Motor neuron (in vitro differentiated cells): ENCODE measurements around the gene PCDHA6. TPM values are rescaled to one million over a fixed set of nuclear protein-coding genes. Genes with fewer than 3 reads are reported as not detected.

Experiments
- ATAC-seq, 8 experiments: fragments of 200-7000 bp; cut with Tn5 transposase; replicated peaks in 6 of 8; 2 replicates each; pipeline ENCODE4 v1.8.0; 2021; ENCODE audit warnings: mild to moderate bottlenecking in 8 of 8, moderate library complexity in 8 of 8
- H3K27ac ChIP-seq, 2 donors: fragments of 250-450 bp; sonication (Bioruptor Pico); 2 replicates each; pipeline ENCODE4 v1.9.0; 2021; ENCODE audit warnings: antibody characterized with exemption in 2 of 2, mild to moderate bottlenecking in 2 of 2, moderate library complexity in 1 of 2
- H3K4me1 ChIP-seq, 2 donors: fragments of 250-450 bp; sonication (Bioruptor Pico); replicated peaks in 1 of 2; 2 replicates each; pipeline ENCODE4 v1.6.1; 2021; ENCODE audit warnings: antibody characterized with exemption in 2 of 2, mild to moderate bottlenecking in 2 of 2, moderate library complexity in 1 of 2
- H3K4me3 ChIP-seq, 5 donors: fragments of 250-450 bp; sonication (Bioruptor Pico); 2 replicates each; pipeline ENCODE4 v1.9.0; 2021; ENCODE audit warnings: antibody characterized with exemption in 5 of 5, mild to moderate bottlenecking in 5 of 5, moderate library complexity in 4 of 5
- WGBS, 10 experiments: fragments of 450-650 bp; shearing (Covaris generic); methylation state at CpG; one replicate each; pipeline ENCODE4 v1.0.0; 2022; 5-methylcytosine and 5-hydroxymethylcytosine counted together
- in situ Hi-C, 9 experiments: fragments of 400-800 bp; cut with MboI; loops; one replicate each; pipeline ENCODE4 v1.15.0; 2021; ENCODE audit warnings: low sequenced_read_pairs in 9 of 9, low pct_unique_long_range_greater_than_20kb in 2 of 9; ENCODE audit not compliant: unreplicated experiment in 9 of 9
- total RNA-seq, 8 experiments: library from RNA; unstranded; fragments of 300-600 nt; gene quantifications; 2 replicates each; pipeline versions ENCODE4 v1.2.3 to v1.2.4, GENCODE V29; 2022

Gene PCDHA6
- total RNA-seq, 8 experiments from 2014 or later = 0.15 to 24.3 (median 2.0) TPM

- Histone ChIP-seq H3K27ac (no peak overlapping the region), H3K4me1 (no peaks in the 10 kb centered on the region), H3K4me3 (no peak overlapping the region)
- in situ Hi-C loops = loop anchor here in 2 of 9 experiments (10.0 to 25.0 kb wide), 2 partner anchors 160 to 168 kb away; no protein-coding TSS in a partner anchor
- no peak for ATAC-seq
- 40 to 99% (median 89%) methylated on average over 1 to 14 of the region's 37 CpGs; no CpG with 5 or more reads in 6 of the 10 experiments for WGBS, 10 experiments
These were observed 49.5 kb downstream of the PCDHA6 start for GRCh38 chr5:140877262-140877581.

Other genes with a start within 250 kb of the PCDHA6 start
- gene CD14, start 194.8 kb upstream of the PCDHA6 start, total RNA-seq = 10 to 100 TPM in 2 of 8 experiments, 1 to 10 TPM in 2, under 1 TPM in 4; 0.11 to 13.4 (median 1.4) TPM
- gene TMCO6, start 188.5 kb upstream of the PCDHA6 start, total RNA-seq = 10 to 100 TPM in 6 of 8 experiments, 1 to 10 TPM in 2; 7.9 to 25.6 (median 11.9) TPM
- 100 to 1,000 TPM in 5 of 8 experiments, 10 to 100 TPM in 3; 93.1 to 149 (median 106) TPM for gene NDUFA2, start 180.3 kb upstream of the PCDHA6 start, total RNA-seq
- 100 to 1,000 TPM in 7 of 8 experiments, 10 to 100 TPM in 1; 92.2 to 153 (median 116) TPM for gene IK, start 180.1 kb upstream of the PCDHA6 start, total RNA-seq
- gene WDR55, start 163.1 kb upstream of the PCDHA6 start, total RNA-seq = 10 to 100 TPM in 7 of 8 experiments, 1 to 10 TPM in 1; 9.9 to 29.8 (median 15.1) TPM
- 1 to 10 TPM in 1 of 8 experiments, under 1 TPM in 3, not detected in 4; 0.43 to 1.0 (median 0.46) TPM for gene DND1, start 154.4 kb upstream of the PCDHA6 start, total RNA-seq
- 100 to 1,000 TPM in 2 of 8 experiments, 10 to 100 TPM in 6; 53.1 to 102 (median 77.0) TPM for gene HARS1, start 136.6 kb upstream of the PCDHA6 start, total RNA-seq
- 10 to 100 TPM; 21.4 to 45.7 (median 32.6) TPM for gene HARS2, start 136.5 kb upstream of the PCDHA6 start, total RNA-seq
- 10 to 100 TPM; 55.0 to 93.8 (median 73.5) TPM for gene ZMAT2, start 127.5 kb upstream of the PCDHA6 start, total RNA-seq
- 1 to 10 TPM in 1 of 8 experiments, under 1 TPM in 7; 0.22 to 1.7 (median 0.68) TPM for gene PCDHA1, start 41.8 kb upstream of the PCDHA6 start, total RNA-seq
- gene PCDHA2, start 33.1 kb upstream of the PCDHA6 start, total RNA-seq = 1 to 10 TPM in 5 of 8 experiments, under 1 TPM in 2, not detected in 1; 0.13 to 6.8 (median 1.5) TPM
- 1 to 10 TPM in 5 of 8 experiments, under 1 TPM in 2, not detected in 1; 0.63 to 5.8 (median 1.6) TPM for gene PCDHA3, start 26.9 kb upstream of the PCDHA6 start, total RNA-seq
- gene PCDHA4, start 20.9 kb upstream of the PCDHA6 start, total RNA-seq = 10 to 100 TPM in 5 of 8 experiments, 1 to 10 TPM in 1, under 1 TPM in 2; 0.05 to 50.8 (median 14.1) TPM
- 1 to 10 TPM in 5 of 8 experiments, under 1 TPM in 2, not detected in 1; 0.24 to 3.1 (median 2.2) TPM for gene PCDHA5, start 6.3 kb upstream of the PCDHA6 start, total RNA-seq
- gene PCDHA7, start 6.3 kb downstream of the PCDHA6 start, total RNA-seq = 1 to 10 TPM in 5 of 8 experiments, under 1 TPM in 3; 0.05 to 5.3 (median 1.7) TPM
- 1 to 10 TPM in 5 of 8 experiments, under 1 TPM in 1, not detected in 2; 0.31 to 3.2 (median 2.2) TPM for gene PCDHA8, start 13.2 kb downstream of the PCDHA6 start, total RNA-seq
- gene PCDHA9, start 20.4 kb downstream of the PCDHA6 start, total RNA-seq = 1 to 10 TPM in 4 of 8 experiments, under 1 TPM in 4; 0.05 to 6.2 (median 0.93) TPM
- 1 to 10 TPM in 6 of 8 experiments, under 1 TPM in 2; 0.10 to 8.1 (median 2.0) TPM for gene PCDHA10, start 27.9 kb downstream of the PCDHA6 start, total RNA-seq
- 1 to 10 TPM in 5 of 8 experiments, under 1 TPM in 2, not detected in 1; 0.31 to 6.3 (median 5.2) TPM for gene PCDHA11, start 41.0 kb downstream of the PCDHA6 start, total RNA-seq
- gene PCDHA12, start 47.3 kb downstream of the PCDHA6 start, total RNA-seq = 10 to 100 TPM in 2 of 8 experiments, 1 to 10 TPM in 3, under 1 TPM in 2, not detected in 1; 0.13 to 22.5 (median 7.4) TPM
- 10 to 100 TPM in 2 of 8 experiments, 1 to 10 TPM in 3, under 1 TPM in 2, not detected in 1; 0.21 to 13.2 (median 2.3) TPM for gene PCDHA13, start 54.2 kb downstream of the PCDHA6 start, total RNA-seq
- 10 to 100 TPM in 5 of 8 experiments, 1 to 10 TPM in 1, under 1 TPM in 2; 0.05 to 25.2 (median 14.1) TPM for gene PCDHAC1, start 98.3 kb downstream of the PCDHA6 start, total RNA-seq
- gene PCDHAC2, start 138.5 kb downstream of the PCDHA6 start, total RNA-seq = 10 to 100 TPM in 1 of 8 experiments, 1 to 10 TPM in 5, under 1 TPM in 2; 0.10 to 24.4 (median 4.8) TPM
- under 1 TPM in 7 of 8 experiments, not detected in 1; 0.04 to 0.43 (median 0.11) TPM for gene PCDHB1, start 223.4 kb downstream of the PCDHA6 start, total RNA-seq